Nephron (organoid): Measurements from ENCODE around the gene KAT6B.
A peak's percentile ranks its signal among the peaks of the same experiment; 100 is the strongest.

ENCODE experiments used
- H3K27ac Mint-ChIP-seq, 3 experiments: 2 replicates each; pipeline ENCODE4 v1.8.0; 2020; ENCODE audit warnings: mixed read lengths in 3 of 3, mild to moderate bottlenecking in 2 of 3, moderate library complexity in 1 of 3
- H3K27me3 Mint-ChIP-seq: 2 replicates; pipeline ENCODE4 v1.8.0; 2021; ENCODE audit warnings: low read depth, mild to moderate bottlenecking, moderate library complexity, mixed read lengths
- H3K36me3 Mint-ChIP-seq: 2 replicates; pipeline ENCODE4 v1.8.0; 2020; ENCODE audit warnings: low read depth, mixed read lengths
- H3K4me1 Mint-ChIP-seq: 2 replicates; pipeline ENCODE4 v1.8.0; 2020; ENCODE audit warnings: mixed read lengths
- H3K4me3 Mint-ChIP-seq, 3 experiments: 2 replicates each; pipeline ENCODE4 v1.8.0; 2020; ENCODE audit warnings: mild to moderate bottlenecking in 3 of 3, mixed read lengths in 3 of 3, moderate library complexity in 2 of 3
- H3K9me3 Mint-ChIP-seq: 2 replicates; pipeline ENCODE4 v1.8.0; 2020; ENCODE audit warnings: mixed read lengths
- TF ChIP-seq, protein P1 (sequence below), 3 experiments: fragments of 200-600 bp; sonication (generic); IDR thresholded peaks; one replicate each; pipeline ENCODE4 v1.5.0; 2021; ENCODE audit warnings: antibody characterized with exemption in 3 of 3; ENCODE audit not compliant: unreplicated experiment in 3 of 3

The KAT6B gene

DNA sequence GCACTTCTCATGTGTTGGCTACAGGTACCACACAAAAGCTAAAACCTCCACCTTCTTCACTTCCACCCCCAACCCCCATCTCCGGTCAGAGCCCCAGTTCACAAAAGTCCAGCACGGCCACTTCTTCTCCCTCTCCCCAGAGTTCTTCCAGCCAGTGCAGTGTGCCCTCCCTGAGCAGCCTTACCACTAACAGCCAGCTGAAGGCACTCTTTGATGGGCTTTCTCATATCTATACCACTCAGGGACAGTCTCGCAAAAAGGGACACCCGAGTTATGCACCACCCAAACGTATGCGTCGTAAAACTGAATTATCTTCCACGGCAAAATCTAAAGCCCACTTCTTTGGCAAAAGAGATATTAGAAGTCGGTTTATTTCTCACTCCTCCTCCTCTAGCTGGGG lies 149.4 kb downstream of the KAT6B start:
- Mint-ChIP-seq H3K36me3 (peaks cover 41% of the 10 kb centered on the region), H3K4me1 (peaks cover 40% of the 10 kb centered on the region), H3K9me3 (no peaks in the 10 kb centered on the region), H3K27ac (no peak overlapping the region), H3K27me3 (no peaks in the 10 kb centered on the region), H3K4me3 (no peak overlapping the region)
- TF ChIP-seq, protein P1, sequence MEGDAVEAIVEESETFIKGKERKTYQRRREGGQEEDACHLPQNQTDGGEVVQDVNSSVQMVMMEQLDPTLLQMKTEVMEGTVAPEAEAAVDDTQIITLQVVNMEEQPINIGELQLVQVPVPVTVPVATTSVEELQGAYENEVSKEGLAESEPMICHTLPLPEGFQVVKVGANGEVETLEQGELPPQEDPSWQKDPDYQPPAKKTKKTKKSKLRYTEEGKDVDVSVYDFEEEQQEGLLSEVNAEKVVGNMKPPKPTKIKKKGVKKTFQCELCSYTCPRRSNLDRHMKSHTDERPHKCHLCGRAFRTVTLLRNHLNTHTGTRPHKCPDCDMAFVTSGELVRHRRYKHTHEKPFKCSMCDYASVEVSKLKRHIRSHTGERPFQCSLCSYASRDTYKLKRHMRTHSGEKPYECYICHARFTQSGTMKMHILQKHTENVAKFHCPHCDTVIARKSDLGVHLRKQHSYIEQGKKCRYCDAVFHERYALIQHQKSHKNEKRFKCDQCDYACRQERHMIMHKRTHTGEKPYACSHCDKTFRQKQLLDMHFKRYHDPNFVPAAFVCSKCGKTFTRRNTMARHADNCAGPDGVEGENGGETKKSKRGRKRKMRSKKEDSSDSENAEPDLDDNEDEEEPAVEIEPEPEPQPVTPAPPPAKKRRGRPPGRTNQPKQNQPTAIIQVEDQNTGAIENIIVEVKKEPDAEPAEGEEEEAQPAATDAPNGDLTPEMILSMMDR (IDR thresholded peaks at IDR 0.05; ENCODE audit: unreplicated experiment in 3 of 3), result no peak

DNA sequence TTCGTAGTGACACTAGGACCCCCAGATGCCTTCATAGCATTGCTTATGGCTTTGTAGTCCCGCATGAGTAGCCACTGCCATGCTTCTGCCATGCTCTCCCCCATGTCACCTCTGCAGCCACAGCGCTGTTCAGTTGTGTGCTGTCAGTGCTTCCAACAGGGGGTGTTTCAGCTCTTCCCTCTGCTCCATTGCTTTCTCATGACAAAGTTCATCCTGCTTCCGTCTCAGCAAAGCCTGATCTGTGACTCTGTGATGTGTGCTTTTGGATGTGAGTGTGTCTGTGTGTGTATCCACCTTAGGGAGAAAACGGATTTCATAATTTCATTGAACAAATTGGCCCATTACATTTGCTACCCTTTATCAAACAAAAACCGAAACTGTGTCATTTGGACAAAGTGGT lies 150.2 kb downstream of the KAT6B start:
- peaks cover 36% of the 10 kb centered on the region for H3K4me1 Mint-ChIP-seq
- H3K27ac Mint-ChIP-seq, result peak overlapping the region in 1 of 3 experiments; percentile 47
- no peaks in the 10 kb centered on the region for H3K27me3 Mint-ChIP-seq
- no peak overlapping the region for H3K4me3 Mint-ChIP-seq
- TF ChIP-seq, protein P1 (IDR thresholded peaks at IDR 0.05; ENCODE audit: unreplicated experiment in 3 of 3), result peak in 1 of 3 experiments; percentile 8
- H3K36me3 Mint-ChIP-seq, result peaks cover 45% of the 10 kb centered on the region
- H3K9me3 Mint-ChIP-seq, result no peaks in the 10 kb centered on the region

DNA sequence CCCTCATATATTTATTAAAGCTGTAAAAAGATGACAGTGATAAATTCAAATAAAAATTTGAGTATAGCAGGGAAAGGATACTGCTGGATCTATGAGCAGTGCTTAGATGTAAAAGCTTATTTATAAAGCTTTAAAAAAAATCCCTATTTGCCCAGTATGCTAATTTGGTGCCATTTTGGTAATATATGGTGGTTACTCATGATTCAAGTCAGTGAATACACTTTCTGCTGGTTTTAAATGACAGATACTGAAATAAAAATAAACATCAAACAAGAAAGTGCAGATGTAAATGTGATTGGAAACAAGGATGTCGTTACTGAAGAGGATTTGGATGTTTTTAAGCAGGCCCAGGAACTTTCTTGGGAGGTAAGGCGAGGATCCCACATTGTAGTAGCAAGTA lies 150.7 kb downstream of the KAT6B start:
- TF ChIP-seq, protein P1 (IDR thresholded peaks at IDR 0.05; ENCODE audit: unreplicated experiment in 3 of 3), result no peak
- Mint-ChIP-seq H3K4me1 (peaks cover 39% of the 10 kb centered on the region), H3K9me3 (no peaks in the 10 kb centered on the region), H3K27ac (no peak overlapping the region), H3K4me3 (no peak overlapping the region), H3K36me3 (peaks cover 50% of the 10 kb centered on the region), H3K27me3 (no peaks in the 10 kb centered on the region)

DNA sequence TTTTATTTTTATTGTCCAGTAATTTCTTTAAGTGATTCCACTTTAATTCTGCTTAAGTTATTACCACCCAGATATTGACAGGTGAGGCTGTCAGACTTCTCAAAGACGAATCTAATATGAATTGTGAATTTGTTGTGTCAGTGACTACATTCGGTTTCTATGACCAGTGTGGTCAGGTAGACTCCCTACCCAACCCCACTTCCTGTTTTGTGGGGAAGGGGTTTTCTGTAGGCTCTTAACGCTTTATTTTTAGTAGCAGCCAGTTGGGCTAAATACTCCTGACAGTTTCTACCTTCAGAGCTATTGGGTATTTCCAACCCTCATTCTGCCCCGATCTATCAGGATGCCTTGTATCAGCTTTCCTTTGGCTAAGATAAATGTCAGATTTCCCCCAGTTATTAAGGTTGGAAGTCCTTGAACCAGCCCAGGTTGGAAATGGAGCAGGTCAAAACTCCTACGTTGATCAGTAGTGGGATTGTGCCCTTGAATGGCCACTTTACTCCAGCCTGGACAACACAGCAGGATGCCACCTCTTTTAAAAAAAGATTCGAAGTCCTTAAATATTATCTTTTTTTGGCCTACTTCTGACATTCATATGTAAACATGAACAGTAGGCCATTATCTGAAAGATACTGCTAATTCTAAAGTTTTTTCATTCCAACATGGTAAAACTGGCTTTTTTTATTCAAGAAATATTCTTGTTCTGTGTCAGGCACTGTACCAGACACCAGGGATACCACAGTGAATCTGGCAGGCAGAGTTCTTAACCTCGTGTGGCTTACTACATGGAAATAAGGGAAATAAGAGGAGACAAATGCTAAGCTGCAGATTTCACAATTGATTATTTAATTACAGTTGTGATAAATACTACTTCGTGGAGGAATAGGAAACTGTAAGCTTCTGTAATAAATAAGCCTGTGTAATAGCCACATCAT lies 151.8 kb downstream of the KAT6B start:
- H3K4me1 Mint-ChIP-seq, result peaks cover 42% of the 10 kb centered on the region

DNA sequence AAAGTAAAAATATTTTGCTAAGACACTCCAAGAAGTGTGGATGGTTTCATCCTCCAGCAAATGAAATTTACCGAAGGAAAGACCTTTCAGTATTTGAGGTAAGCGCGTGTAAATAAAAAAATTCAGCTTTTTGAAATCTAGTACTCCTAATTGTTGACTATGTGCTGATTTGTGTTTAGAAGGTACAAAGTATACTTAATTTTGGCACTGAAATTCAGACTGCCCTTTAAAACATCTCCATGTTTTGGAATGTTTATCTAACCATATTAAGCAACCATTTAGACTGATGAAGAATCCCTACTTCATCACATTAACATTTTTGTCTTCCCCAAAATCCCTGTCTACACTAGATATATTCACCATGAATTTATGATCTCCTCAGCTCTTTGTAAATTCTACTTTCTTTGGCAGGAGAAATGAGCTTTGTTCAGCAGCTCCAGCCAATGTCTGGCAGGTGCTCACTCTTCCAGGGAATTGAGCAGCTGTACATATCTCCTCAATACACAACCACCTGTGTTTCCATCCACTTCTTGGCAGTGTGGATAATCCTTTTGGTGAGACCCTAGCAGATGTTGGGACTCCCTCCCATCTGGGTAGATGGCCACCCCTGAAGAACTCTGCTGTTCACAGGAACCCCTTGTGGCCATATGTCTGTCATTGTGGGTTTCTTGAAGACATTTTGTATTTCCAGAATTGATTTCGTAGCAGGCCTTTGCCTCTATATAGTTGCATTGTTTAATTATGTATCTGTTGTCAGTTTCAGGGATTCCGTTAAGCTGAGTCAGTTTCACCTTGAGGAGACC lies 155.6 kb downstream of the KAT6B start:
- Mint-ChIP-seq H3K4me1 (peaks cover 41% of the 10 kb centered on the region), H3K27ac (peak overlapping the region in 2 of 3 experiments; percentile 5 to 33), H3K27me3 (no peaks in the 10 kb centered on the region), H3K4me3 (no peak overlapping the region), H3K9me3 (no peaks in the 10 kb centered on the region), H3K36me3 (peaks cover 75% of the 10 kb centered on the region)
- TF ChIP-seq, protein P1 (IDR thresholded peaks at IDR 0.05; ENCODE audit: unreplicated experiment in 3 of 3), result no peak

More for the DNA sequence above, 151.8 kb downstream of the KAT6B start:
- H3K27ac Mint-ChIP-seq, result no peak overlapping the region
- H3K9me3 Mint-ChIP-seq, result no peaks in the 10 kb centered on the region
- H3K4me3 Mint-ChIP-seq, result no peak overlapping the region
- no peaks in the 10 kb centered on the region for H3K27me3 Mint-ChIP-seq
- H3K36me3 Mint-ChIP-seq, result peaks cover 59% of the 10 kb centered on the region
- TF ChIP-seq, protein P1 (IDR thresholded peaks at IDR 0.05; ENCODE audit: unreplicated experiment in 3 of 3), result no peak
